Muscle of leg (tissue), 11 donors: Measurements from ENCODE around the gene RERGL. TPM values are rescaled to one million over a fixed set of nuclear protein-coding genes. Genes with fewer than 3 reads are reported as not detected.
"Not testable (repeated sequence)": the region's sequence is repeated elsewhere in the genome, so short reads cannot be mapped to it uniquely, and the experiment has no call there.

Source experiments
- DNase-seq: peaks from one replicate; pipeline ENCODE4 v3.0.0; 2013
- H3K27ac ChIP-seq: one replicate; pipeline ENCODE4 v1.5.1; 2013; ENCODE audit warnings: mild to moderate bottlenecking, low read length, control low read depth
- H3K27me3 ChIP-seq: one replicate; pipeline ENCODE4 v1.6.1; 2013; ENCODE audit warnings: low read length; ENCODE audit not compliant: control insufficient read depth, insufficient read depth
- H3K36me3 ChIP-seq: one replicate; pipeline ENCODE4 v1.6.1; 2013; ENCODE audit warnings: low read length; ENCODE audit not compliant: control insufficient read depth, insufficient read depth
- H3K4me1 ChIP-seq: one replicate; pipeline ENCODE4 v1.6.1; 2013; ENCODE audit warnings: low read length; ENCODE audit not compliant: control insufficient read depth, insufficient read depth
- H3K4me3 ChIP-seq: one replicate; pipeline ENCODE4 v1.5.1; 2013; ENCODE audit warnings: low read length, control low read depth
- H3K9me3 ChIP-seq: replicated peaks from 2 replicates; pipeline ENCODE4 v1.6.1; 2013; ENCODE audit warnings: low read depth, low read length; ENCODE audit not compliant: control insufficient read depth
- WGBS: methylation state at CpG from one replicate; pipeline ENCODE4 v1.1.5; 2013; ENCODE audit warnings: missing lambda C conversion rate; ENCODE audit not compliant: insufficient coverage; 5-methylcytosine and 5-hydroxymethylcytosine counted together
- polyA plus RNA-seq, 8 donors: library from polyadenylated mRNA; unstranded; fragments of 120-200 nt; gene quantifications; one replicate each; pipeline versions ENCODE4 v1.2.1 to v1.2.3, GENCODE V29; 2013; ENCODE audit warnings: inconsistent platforms in 1 of 8, low replicate concordance in 1 of 8; ENCODE audit not compliant: insufficient read length in 8 of 8, insufficient read depth in 1 of 8
- total RNA-seq: library from RNA; stranded (reverse); fragments of 120-200 nt; gene quantifications from one replicate; pipeline ENCODE4 v1.2.4, GENCODE V29; 2013

Gene RERGL
- total and polyA plus RNA-seq, 9 donors = 0.36 to 1.4 (median 0.79) TPM

DNA sequence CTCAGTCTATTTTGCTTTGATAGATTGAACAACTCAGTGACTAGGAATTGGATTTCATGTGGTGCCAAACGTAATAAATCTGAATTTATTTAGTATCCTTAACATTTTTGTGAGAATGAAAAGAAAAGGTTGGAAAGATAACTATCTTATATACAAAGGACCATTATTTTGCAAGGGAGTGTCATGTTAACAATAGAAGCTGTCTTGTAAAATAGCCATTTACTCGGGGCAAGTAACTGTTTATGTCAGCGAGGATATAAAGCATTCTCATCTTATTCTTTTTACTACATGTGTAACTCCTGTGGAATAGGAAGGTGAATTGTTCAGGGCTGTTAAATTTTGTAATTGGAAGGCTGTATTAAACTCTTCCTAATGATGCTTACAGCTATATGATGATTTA lies 5.9 kb downstream of the RERGL start:
- H3K36me3 ChIP-seq = no peaks in the 10 kb centered on the region
- H3K27me3 ChIP-seq = no peaks in the 10 kb centered on the region
- no peak overlapping the region for H3K4me3 ChIP-seq
- DNase-seq = no peak
- H3K4me1 ChIP-seq = no peaks in the 10 kb centered on the region
- no peaks in the 10 kb centered on the region for H3K9me3 ChIP-seq
- H3K27ac ChIP-seq = no peak overlapping the region
- no CpG with 5 or more reads among the region's 3 CpGs for WGBS

DNA sequence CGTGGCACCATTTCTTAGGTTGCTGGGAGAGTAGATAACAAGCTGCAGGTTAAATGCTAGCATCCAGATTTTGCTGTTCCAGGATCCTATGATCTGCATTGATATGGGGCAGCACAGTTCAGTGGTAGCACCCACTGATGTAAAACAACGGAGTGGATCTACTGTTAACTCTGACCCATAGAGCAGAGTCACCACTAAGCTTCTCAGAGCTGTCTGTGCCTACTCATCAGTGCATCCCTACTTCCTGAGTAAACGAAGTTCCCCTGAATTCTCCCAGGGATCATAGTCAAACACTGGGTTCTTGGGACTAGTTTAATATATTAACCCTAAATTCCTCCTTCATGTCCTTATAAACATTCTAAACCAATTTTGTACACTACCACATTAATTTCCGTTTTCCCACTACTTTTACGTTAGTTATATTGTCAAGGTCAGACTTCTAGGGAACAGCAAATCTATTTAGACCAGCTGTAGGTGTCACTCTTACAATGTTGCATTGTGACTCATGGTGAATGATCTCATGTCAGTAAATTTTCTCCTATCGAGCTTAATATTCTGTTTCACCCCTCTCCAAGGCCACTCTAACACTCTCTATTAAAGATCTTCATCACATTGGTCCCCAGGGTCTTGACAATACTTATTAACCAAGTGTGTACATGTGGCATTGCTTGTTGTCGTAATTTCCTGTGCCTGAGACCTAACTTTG lies 10.3 kb downstream of the RERGL start:
- Histone ChIP-seq H3K27me3 (no peaks in the 10 kb centered on the region), H3K4me3 (no peak overlapping the region), H3K4me1 (no peaks in the 10 kb centered on the region), H3K36me3 (no peaks in the 10 kb centered on the region), H3K9me3 (no peaks in the 10 kb centered on the region), H3K27ac (no peak overlapping the region)
- DNase-seq = no peak
- 86% methylated on average over 1 of the region's 7 CpGs for WGBS

DNA sequence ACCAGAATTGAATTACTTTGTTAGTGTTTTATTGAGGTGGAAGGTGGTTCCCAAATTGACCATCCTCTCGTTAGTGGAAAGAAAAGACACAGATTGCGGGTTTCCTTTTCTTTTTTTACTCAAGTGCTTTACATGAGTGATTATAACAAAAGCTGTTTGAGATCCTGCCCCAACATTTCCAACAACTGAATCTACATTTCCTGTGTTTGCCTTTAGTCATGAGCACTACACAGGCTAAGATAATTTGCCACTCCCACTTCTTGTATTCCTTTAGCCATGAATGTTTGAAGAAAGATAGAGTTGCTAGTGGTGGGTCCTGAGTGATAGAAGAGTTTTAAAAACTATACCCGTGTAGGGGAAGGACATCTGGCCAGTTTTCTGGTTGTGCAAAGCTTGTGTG lies 16.0 kb downstream of the RERGL start:
- no CpG with 5 or more reads among the region's 3 CpGs for WGBS
- no peaks in the 10 kb centered on the region for H3K36me3 ChIP-seq
- no peaks in the 10 kb centered on the region for H3K27me3 ChIP-seq
- no peaks in the 10 kb centered on the region for H3K9me3 ChIP-seq
- DNase-seq = no peak
- H3K4me1 ChIP-seq = no peaks in the 10 kb centered on the region
- no peak overlapping the region for H3K27ac ChIP-seq
- H3K4me3 ChIP-seq = no peak overlapping the region

DNA sequence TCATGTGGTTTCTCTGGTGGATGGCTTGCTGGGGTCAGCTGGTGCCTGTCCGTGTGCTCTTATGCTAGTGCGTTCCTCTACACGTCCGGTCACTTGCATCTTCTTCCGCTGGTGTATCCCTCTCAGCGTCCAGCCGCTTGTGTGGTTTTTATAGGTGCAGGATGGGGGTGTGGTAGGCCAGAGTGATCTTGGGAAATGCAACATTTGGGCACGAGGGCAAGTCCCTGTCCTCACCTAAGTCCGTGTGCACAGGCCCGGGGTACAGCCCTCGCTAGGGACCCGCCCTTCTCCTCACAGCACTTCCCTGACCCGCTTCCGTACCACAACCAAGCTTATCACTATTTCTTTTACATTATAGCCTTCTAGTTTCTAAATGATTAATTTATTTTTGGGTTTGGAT lies 17.3 kb downstream of the RERGL start:
- H3K27me3 ChIP-seq = no peaks in the 10 kb centered on the region
- H3K4me1 ChIP-seq = no peaks in the 10 kb centered on the region
- no peaks in the 10 kb centered on the region for H3K36me3 ChIP-seq
- 82% methylated on average over 6 of the region's 14 CpGs for WGBS
- no peak for DNase-seq
- no peak overlapping the region for H3K4me3 ChIP-seq
- no peaks in the 10 kb centered on the region for H3K9me3 ChIP-seq
- H3K27ac ChIP-seq = no peak overlapping the region

DNA sequence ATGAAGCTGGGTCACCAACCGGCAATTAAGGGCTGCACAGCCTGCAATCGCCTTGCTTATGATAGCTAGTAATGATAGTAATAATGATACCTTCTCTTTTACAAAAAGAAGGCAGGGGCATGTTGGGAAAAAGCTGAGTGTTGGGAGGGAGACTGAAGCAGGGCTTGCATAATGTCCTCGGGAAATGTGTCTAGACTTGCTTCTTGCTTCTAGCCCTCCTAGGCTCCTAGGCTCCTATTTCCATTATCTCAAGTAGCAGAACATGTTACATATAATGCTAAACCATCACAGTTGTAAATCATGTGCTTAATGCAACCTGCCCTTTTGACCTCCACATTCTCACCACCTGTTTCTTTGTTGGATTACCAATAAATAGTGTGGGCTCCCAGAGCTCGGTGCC lies 18.7 kb downstream of the RERGL start:
- Histone ChIP-seq H3K9me3 (no peaks in the 10 kb centered on the region), H3K4me1 (no peaks in the 10 kb centered on the region), H3K27ac (no peak overlapping the region), H3K27me3 (no peaks in the 10 kb centered on the region), H3K4me3 (no peak overlapping the region), H3K36me3 (no peaks in the 10 kb centered on the region)
- no CpG with 5 or more reads among the region's 4 CpGs for WGBS
- no peak for DNase-seq

DNA sequence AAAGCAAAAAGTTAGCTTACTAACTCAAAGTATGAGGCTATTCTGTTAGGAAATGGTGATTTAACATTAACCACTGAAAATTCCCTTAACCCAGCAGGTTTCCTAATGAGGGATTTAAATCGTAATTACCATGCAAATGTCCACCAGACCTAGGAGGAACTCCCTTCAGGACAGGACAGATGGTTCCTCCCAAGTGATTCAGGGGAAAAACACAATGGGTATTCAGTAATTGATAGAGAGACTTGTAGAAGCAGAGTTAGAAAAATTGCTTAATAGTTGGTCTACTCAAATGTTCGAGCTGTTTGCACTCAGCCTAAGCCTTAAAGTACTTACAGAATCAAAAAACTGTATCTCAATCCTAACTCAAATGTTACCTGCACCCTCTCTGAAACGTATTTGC lies 21.6 kb downstream of the RERGL start:
- no peak overlapping the region for H3K27ac ChIP-seq
- no peaks in the 10 kb centered on the region for H3K9me3 ChIP-seq

DNA sequence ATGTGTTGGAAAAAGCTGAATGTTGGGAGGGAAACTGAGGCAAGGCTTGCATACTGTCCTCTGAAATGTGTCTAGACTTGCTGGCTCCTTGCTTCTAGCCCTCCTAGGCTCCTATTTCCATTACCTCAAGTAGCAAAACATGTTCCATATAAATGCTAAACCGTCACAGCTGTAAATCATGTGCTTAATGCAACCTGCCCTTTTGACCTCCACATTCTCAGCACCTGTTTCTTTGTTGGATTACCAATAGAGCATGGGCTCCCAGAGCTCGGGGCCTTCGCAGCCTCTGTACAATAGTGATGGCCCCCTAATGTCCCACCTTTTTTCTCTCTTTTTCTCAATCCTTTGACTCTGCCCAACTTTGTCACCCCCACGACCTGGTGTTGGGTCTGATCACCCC lies 23.3 kb downstream of the RERGL start:
- no peak for DNase-seq
- no peaks in the 10 kb centered on the region for H3K36me3 ChIP-seq
- H3K4me1 ChIP-seq = no peaks in the 10 kb centered on the region
- WGBS = 28% methylated on average over 4 of the region's 4 CpGs
- peaks cover 3% of the 10 kb centered on the region for H3K9me3 ChIP-seq
- no peaks in the 10 kb centered on the region for H3K27me3 ChIP-seq
- no peak overlapping the region for H3K4me3 ChIP-seq
- H3K27ac ChIP-seq = no peak overlapping the region

More for the DNA sequence above, 21.6 kb downstream of the RERGL start:
- Histone ChIP-seq H3K4me1 (no peaks in the 10 kb centered on the region), H3K27me3 (no peaks in the 10 kb centered on the region), H3K36me3 (no peaks in the 10 kb centered on the region), H3K4me3 (no peak overlapping the region)
- DNase-seq = no peak
- WGBS = no CpG with 5 or more reads among the region's 3 CpGs

DNA sequence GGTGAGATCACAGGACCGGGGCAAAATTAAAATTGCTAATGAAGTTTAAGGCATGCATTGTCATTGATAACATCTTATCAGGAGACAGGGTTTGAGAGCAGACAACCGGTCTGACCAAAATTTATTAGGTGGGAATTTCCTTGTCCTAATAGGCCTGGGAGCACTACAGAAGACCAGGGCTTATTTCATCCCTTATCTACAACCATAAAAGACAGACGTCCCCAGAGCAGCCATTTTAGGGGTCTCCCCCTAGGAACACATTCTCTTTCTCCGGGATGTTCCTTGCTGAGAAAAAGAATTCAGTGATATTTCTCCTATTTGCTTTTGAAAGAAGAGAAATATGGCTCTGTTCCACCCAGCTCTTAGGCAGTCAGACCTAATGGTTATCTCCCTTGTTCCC lies 27.1 kb downstream of the RERGL start:
- WGBS = 80% methylated on average over 1 of the region's 4 CpGs
- not testable (repeated sequence) for H3K9me3 ChIP-seq, H3K4me3 ChIP-seq, H3K36me3 ChIP-seq, DNase-seq, H3K4me1 ChIP-seq, H3K27ac ChIP-seq, H3K27me3 ChIP-seq

DNA sequence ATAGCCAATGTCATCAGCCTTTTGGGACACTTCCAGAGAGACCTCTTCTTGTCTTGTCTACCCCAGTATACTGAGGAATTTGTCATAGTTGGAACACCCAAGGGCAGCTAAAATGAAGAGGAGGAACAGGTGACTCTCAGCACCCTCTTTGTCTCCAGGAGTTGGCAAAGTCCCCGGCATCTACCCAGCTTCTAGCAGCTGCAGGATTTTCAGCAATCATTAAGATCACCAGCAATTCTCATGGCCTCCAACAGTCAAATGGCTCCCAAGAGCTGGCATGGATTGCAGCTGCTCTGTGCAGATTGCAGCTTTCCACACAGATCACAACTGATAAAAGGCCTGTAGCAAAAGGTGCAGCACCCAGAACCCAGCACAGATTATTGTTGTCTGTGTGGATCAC lies 32.9 kb downstream of the RERGL start:
- peak; percentile 13 for DNase-seq
- Histone ChIP-seq H3K27ac (no peak overlapping the region), H3K9me3 (peaks cover 4% of the 10 kb centered on the region), H3K4me3 (no peak overlapping the region), H3K27me3 (no peaks in the 10 kb centered on the region), H3K4me1 (no peaks in the 10 kb centered on the region), H3K36me3 (no peaks in the 10 kb centered on the region)
- WGBS = 71% methylated on average over 1 of the region's 1 CpG

DNA sequence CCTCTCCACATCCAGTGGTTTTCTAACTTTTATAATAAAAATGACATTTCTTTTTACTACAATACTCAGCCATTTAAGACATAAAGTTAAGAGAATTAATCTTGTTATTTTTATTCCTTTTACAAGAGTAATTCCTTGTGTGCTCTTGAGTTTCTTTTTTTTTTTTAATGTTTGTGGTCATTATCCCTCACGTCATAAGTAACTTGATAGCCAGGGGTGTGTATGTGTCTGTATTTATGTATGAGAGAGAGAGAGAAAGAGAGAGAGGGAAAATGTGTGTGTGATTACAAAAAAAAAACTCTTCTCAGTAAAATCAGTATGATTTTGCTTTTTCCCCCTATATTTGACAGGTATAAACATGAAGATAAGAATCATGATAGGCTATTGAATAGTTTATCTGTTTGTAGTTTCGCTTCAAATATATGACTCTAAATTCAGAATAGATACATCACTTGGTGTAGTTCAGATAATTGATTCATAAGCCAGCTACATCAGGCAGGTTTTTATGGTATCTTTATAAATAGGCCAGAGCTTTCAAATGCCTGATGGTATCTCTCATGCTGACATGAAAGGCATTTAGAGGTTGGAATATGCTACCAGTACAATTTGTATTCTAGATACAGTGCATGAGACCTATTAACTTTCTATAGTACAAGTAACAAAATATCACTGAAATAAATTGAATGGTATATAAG lies 34.9 kb downstream of the RERGL start:
- no peaks in the 10 kb centered on the region for H3K4me1 ChIP-seq
- no peaks in the 10 kb centered on the region for H3K27me3 ChIP-seq
- no peak overlapping the region for H3K4me3 ChIP-seq
- peak; percentile 38 for DNase-seq
- no CpG with 5 or more reads among the region's 2 CpGs for WGBS
- H3K27ac ChIP-seq = no peak overlapping the region
- H3K9me3 ChIP-seq = peaks cover 2% of the 10 kb centered on the region
- H3K36me3 ChIP-seq = no peaks in the 10 kb centered on the region
